AG04450 (cell line): Measurements from ENCODE around the gene COX7A2. TPM values are rescaled to one million over a fixed set of nuclear protein-coding genes. Genes with fewer than 3 reads are reported as not detected.

Experiments used
- CTCF ChIA-PET: fragments of 300-600, 350-600 bp; formaldehyde crosslinking; extraction: SDS; loops from one replicate; lab custom pipeline; 2022; ENCODE audit warnings: antibody characterized with exemption, inconsistent platforms; lab: Charles Lee
- POLR2A ChIA-PET: fragments of 350-600 bp; formaldehyde crosslinking; extraction: SDS; loops from one replicate; lab custom pipeline; 2021; ENCODE audit warnings: antibody characterized with exemption, inconsistent platforms; lab: Yijun Ruan, JAX
- DNase-seq: peaks from one replicate; pipeline ENCODE4 v3.0.0-alpha.2; 2011; ENCODE audit warnings: low read depth, low spot score
- H3K27ac ChIP-seq: one replicate; pipeline ENCODE4 v1.5.1; 2012; ENCODE audit warnings: low read depth, low read length, control low read depth
- H3K27me3 ChIP-seq: one replicate; pipeline ENCODE4 v1.6.0; 2012; ENCODE audit warnings: low read length; ENCODE audit not compliant: control insufficient read depth, insufficient read depth
- H3K4me3 ChIP-seq: 2 replicates; pipeline ENCODE4 v1.5.1; 2011; ENCODE audit warnings: mild to moderate bottlenecking, low read depth, low read length, control low read depth
- H3K9me3 ChIP-seq: 2 replicates; pipeline ENCODE4 v1.5.1; 2012; ENCODE audit warnings: low read length; ENCODE audit not compliant: control insufficient read depth, insufficient read depth
- CTCF ChIP-seq: IDR thresholded peaks from 2 replicates; pipeline ENCODE4 v1.5.1; 2011; ENCODE audit warnings: low read depth, low read length, control low read depth, inconsistent platforms
- polyA plus RNA-seq: library from polyadenylated mRNA; depleted of rRNA; stranded (reverse); fragments of >200 nt; gene quantifications from 2 replicates; pipeline ENCODE4 v1.2.3, GENCODE V29; 2011

The COX7A2 gene
- polyA plus RNA-seq, 1 experiment = 263 TPM

- ChIA-PET POLR2A (no interaction called here), CTCF (interaction anchor here (2.1 to 8.0 kb wide), 2 partner anchors 13 to 266 kb away, joined by 6 to 62 read pairs; no protein-coding TSS in a partner anchor)
- DNase-seq = no peak
- H3K4me3 ChIP-seq = peak overlapping the region; percentile 96; the same call in 1 of the 2 replicates
- no peak for TF ChIP-seq CTCF
- no peak overlapping the region for H3K27ac ChIP-seq
- no peaks in the 10 kb centered on the region for H3K27me3 ChIP-seq
- no peaks in the 10 kb centered on the region; the same call in 1 of the 2 replicates for H3K9me3 ChIP-seq
Observed at GRCh38 chr6:75280131-75280855, 36.7 kb upstream of the COX7A2 start.

- no peak for DNase-seq
- H3K27ac ChIP-seq = no peak overlapping the region
- H3K27me3 ChIP-seq = no peaks in the 10 kb centered on the region
- ChIA-PET POLR2A (no interaction called here), CTCF (interaction anchor here (1.1 to 8.0 kb wide), 4 partner anchors 12 to 267 kb away, joined by 3 to 62 read pairs (median 8); no protein-coding TSS in a partner anchor)
- TF ChIP-seq CTCF = no peak
- no peak overlapping the region; the same call in 1 of the 2 replicates for H3K4me3 ChIP-seq
- H3K9me3 ChIP-seq = no peaks in the 10 kb centered on the region; the same call in 1 of the 2 replicates
Observed at GRCh38 chr6:75279418-75279817, 35.8 kb upstream of the COX7A2 start.

GRCh38 chr6:75278474-75279077, 35.0 kb upstream of the COX7A2 start:
- Histone ChIP-seq H3K9me3 (no peaks in the 10 kb centered on the region), H3K27me3 (no peaks in the 10 kb centered on the region), H3K4me3 (no peak overlapping the region), H3K27ac (no peak overlapping the region)
- ChIA-PET CTCF (interaction anchor here (1.1 to 8.0 kb wide), 4 partner anchors 11 to 268 kb away, joined by 3 to 62 read pairs (median 8); no protein-coding TSS in a partner anchor), POLR2A (no interaction called here)
- no peak for TF ChIP-seq CTCF
- no peak for DNase-seq

GRCh38 chr6:75275067-75275466, 31.5 kb upstream of the COX7A2 start:
- Histone ChIP-seq H3K27ac (no peak overlapping the region), H3K4me3 (no peak overlapping the region)
- CTCF ChIA-PET = interaction anchor here (0.6 to 2.9 kb wide), 7 partner anchors 8 to 271 kb away, joined by 3 to 21 read pairs (median 4); no protein-coding TSS in a partner anchor

More at GRCh38 chr6:75275067-75275466, 31.5 kb upstream of the COX7A2 start:
- POLR2A ChIA-PET = interaction anchor here (0.7 to 1.8 kb wide), 4 partner anchors 9 to 565 kb away, joined by 3 to 10 read pairs (median 5); partner anchors contain the start of gene TMEM30A
- TF ChIP-seq CTCF = no peak
- H3K27me3 ChIP-seq = no peaks in the 10 kb centered on the region
- no peaks in the 10 kb centered on the region for H3K9me3 ChIP-seq
- DNase-seq = peak; percentile 70
